GM12891 (cell line): ENCODE data around the gene OR10AD1.

ENCODE experiments used
- PAX5 ChIP-seq: IDR thresholded peaks from 2 replicates; pipeline ENCODE4 v1.6.1; 2011; ENCODE audit warnings: low read length, moderate library complexity, mild to moderate bottlenecking; ENCODE audit not compliant: insufficient read depth, severe bottlenecking
- POLR2A ChIP-seq: IDR thresholded peaks from 2 replicates; pipeline ENCODE4 v1.6.1; 2011; ENCODE audit warnings: low read depth, low read length, control low read depth
- POLR2AphosphoS5 ChIP-seq: IDR thresholded peaks from 2 replicates; pipeline ENCODE4 v1.6.1; 2011; ENCODE audit warnings: low read depth, low read length, control low read depth
- POU2F2 ChIP-seq: IDR thresholded peaks from 2 replicates; pipeline ENCODE4 v1.6.1; 2011; ENCODE audit warnings: low read depth, mild to moderate bottlenecking, control low read depth, low read length, moderate library complexity
- SPI1 ChIP-seq: IDR thresholded peaks from 2 replicates; pipeline ENCODE4 v1.6.1; 2011; ENCODE audit warnings: low read depth, low read length, control low read depth
- TAF1 ChIP-seq: IDR thresholded peaks from 2 replicates; pipeline ENCODE4 v1.6.1; 2011; ENCODE audit warnings: low read depth, low read length, control low read depth

- TF ChIP-seq TAF1: no peak
- no peak for TF ChIP-seq POLR2AphosphoS5
- TF ChIP-seq POLR2A: no peak
- no peak for TF ChIP-seq PAX5
- TF ChIP-seq SPI1: no peak
- no peak for TF ChIP-seq POU2F2
Measured at GRCh38 chr12:48176417-48176751, 26.7 kb downstream of the OR10AD1 start.
